ENCODE data around the gene IWS1.

The IWS1 gene

GRCh38 chr2:127479866-127480743, 46.2 kb downstream of the IWS1 start:
- H3K4me3 Mint-ChIP-seq, result no peak overlapping the region
- peaks cover 4% of the 10 kb centered on the region for H3K4me1 Mint-ChIP-seq (ENCODE audit: low read depth)
- H3K36me3 Mint-ChIP-seq (ENCODE audit: low read depth), result peaks cover 52% of the 10 kb centered on the region
- no peak for DNase-seq (ENCODE audit: low spot score)
- H3K27me3 Mint-ChIP-seq (ENCODE audit: low read depth), result no peaks in the 10 kb centered on the region
- no peak overlapping the region for H3K27ac Mint-ChIP-seq
- peaks cover 12% of the 10 kb centered on the region for H3K9me3 Mint-ChIP-seq

GRCh38 chr2:127479219-127479825, 47.0 kb downstream of the IWS1 start:
- no peaks in the 10 kb centered on the region for H3K27me3 Mint-ChIP-seq (ENCODE audit: low read depth)
- peaks cover 47% of the 10 kb centered on the region for H3K36me3 Mint-ChIP-seq (ENCODE audit: low read depth)
- no peak overlapping the region for H3K4me3 Mint-ChIP-seq
- H3K4me1 Mint-ChIP-seq (ENCODE audit: low read depth), result no peaks in the 10 kb centered on the region
- H3K9me3 Mint-ChIP-seq, result peaks cover 14% of the 10 kb centered on the region
- no peak for DNase-seq (ENCODE audit: low spot score)
- no peak overlapping the region for H3K27ac Mint-ChIP-seq

DNA sequence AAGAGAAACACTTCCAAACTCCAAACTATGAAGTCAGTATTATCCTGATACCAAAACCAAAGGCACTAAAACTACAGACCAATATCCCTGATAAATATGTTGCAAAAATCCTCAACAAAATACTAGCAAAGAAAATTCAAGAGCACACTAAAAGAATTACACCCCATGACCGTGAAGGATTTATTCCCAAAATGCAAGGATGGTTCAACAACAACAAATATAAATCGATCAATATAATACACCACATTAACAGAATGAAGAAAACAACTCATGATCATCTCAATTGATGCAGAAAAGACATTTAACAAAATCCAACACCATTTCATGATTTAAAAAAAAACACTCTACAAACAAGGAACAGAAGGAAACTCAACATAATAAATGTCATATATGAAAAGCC, 50.5 kb downstream of the IWS1 start:
- Mint-ChIP-seq H3K9me3 (peaks cover 14% of the 10 kb centered on the region), H3K27ac (no peak overlapping the region), H3K4me3 (no peak overlapping the region), H3K4me1 (ENCODE audit: low read depth) (no peaks in the 10 kb centered on the region), H3K36me3 (ENCODE audit: low read depth) (peaks cover 26% of the 10 kb centered on the region), H3K27me3 (ENCODE audit: low read depth) (no peaks in the 10 kb centered on the region)
- no peak for DNase-seq (ENCODE audit: low spot score)

GRCh38 chr2:127472268-127472667, 54.0 kb downstream of the IWS1 start:
- no peak for DNase-seq (ENCODE audit: low spot score)
- no peaks in the 10 kb centered on the region for H3K4me1 Mint-ChIP-seq (ENCODE audit: low read depth)
- no peaks in the 10 kb centered on the region for H3K27me3 Mint-ChIP-seq (ENCODE audit: low read depth)
- peaks cover 25% of the 10 kb centered on the region for H3K36me3 Mint-ChIP-seq (ENCODE audit: low read depth)
- no peak overlapping the region for H3K4me3 Mint-ChIP-seq
- peaks cover 14% of the 10 kb centered on the region for H3K9me3 Mint-ChIP-seq
- H3K27ac Mint-ChIP-seq, result no peak overlapping the region

- Mint-ChIP-seq H3K4me1 (ENCODE audit: low read depth) (no peaks in the 10 kb centered on the region), H3K4me3 (no peak overlapping the region), H3K9me3 (peaks cover 14% of the 10 kb centered on the region), H3K36me3 (ENCODE audit: low read depth) (peaks cover 26% of the 10 kb centered on the region), H3K27ac (no peak overlapping the region), H3K27me3 (ENCODE audit: low read depth) (no peaks in the 10 kb centered on the region)
- no peak for DNase-seq (ENCODE audit: low spot score)
Observed at GRCh38 chr2:127471286-127471988, 54.9 kb downstream of the IWS1 start.

DNA sequence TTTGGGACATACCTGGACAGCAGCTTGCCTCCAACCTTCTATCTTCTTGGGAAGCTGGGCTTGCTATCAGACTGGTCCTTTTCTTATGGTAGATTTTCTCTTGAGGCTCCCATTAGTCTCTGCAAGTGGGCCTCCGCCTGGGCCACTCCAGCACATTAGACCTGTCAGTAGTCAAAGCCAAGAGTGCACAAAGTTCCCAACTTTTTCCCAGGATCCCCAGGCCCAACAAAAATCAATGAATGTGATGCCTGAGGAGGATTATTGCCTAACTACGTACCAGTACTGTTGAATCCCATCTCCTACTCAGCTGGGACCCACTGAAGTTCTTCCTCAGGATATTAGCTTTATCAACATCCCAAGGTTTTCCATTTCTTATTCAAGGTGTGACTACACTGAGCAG, 56.3 kb downstream of the IWS1 start:
- Mint-ChIP-seq H3K4me3 (no peak overlapping the region), H3K27ac (no peak overlapping the region), H3K4me1 (ENCODE audit: low read depth) (peaks cover 9% of the 10 kb centered on the region), H3K36me3 (ENCODE audit: low read depth) (peaks cover 16% of the 10 kb centered on the region), H3K9me3 (peaks cover under 1% of the 10 kb centered on the region), H3K27me3 (ENCODE audit: low read depth) (no peaks in the 10 kb centered on the region)
- no peak for DNase-seq (ENCODE audit: low spot score)

DNA sequence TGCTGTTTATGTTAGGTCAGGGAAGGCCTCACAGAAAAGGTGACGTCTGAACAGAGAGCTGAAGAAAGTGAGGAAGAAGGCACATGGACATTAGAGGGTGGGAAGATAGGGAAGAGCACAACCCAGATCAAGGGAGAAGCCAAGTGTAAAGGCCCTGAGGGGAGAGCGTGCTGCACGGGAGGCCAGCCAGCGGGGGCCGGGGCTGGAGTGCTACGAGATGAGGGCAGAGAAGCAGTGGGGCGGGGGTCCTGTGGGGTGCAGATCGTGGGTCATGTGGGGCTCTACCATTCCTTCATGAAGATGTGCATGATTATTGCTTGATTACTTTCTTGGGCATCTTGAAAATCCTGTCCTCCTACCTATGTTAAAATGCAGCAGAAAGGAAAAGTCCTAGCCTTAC, 57.2 kb downstream of the IWS1 start:
- Mint-ChIP-seq H3K27ac (no peak overlapping the region), H3K36me3 (ENCODE audit: low read depth) (peaks cover 15% of the 10 kb centered on the region), H3K27me3 (ENCODE audit: low read depth) (no peaks in the 10 kb centered on the region), H3K4me1 (ENCODE audit: low read depth) (peaks cover 11% of the 10 kb centered on the region), H3K9me3 (no peaks in the 10 kb centered on the region), H3K4me3 (no peak overlapping the region)
- DNase-seq (ENCODE audit: low spot score), result no peak

GRCh38 chr2:127465258-127465657, 61.0 kb downstream of the IWS1 start:
- no peak overlapping the region for H3K27ac Mint-ChIP-seq
- H3K27me3 Mint-ChIP-seq (ENCODE audit: low read depth), result no peaks in the 10 kb centered on the region
- H3K4me3 Mint-ChIP-seq, result peak overlapping the region; percentile 45
- peak; percentile 75 for DNase-seq (ENCODE audit: low spot score)
- peaks cover 13% of the 10 kb centered on the region for H3K4me1 Mint-ChIP-seq (ENCODE audit: low read depth)
- H3K9me3 Mint-ChIP-seq, result no peaks in the 10 kb centered on the region
- H3K36me3 Mint-ChIP-seq (ENCODE audit: low read depth), result peaks cover 13% of the 10 kb centered on the region

GRCh38 chr2:127464470-127465257, 61.6 kb downstream of the IWS1 start:
- Mint-ChIP-seq H3K27ac (peak overlapping the region; percentile 27), H3K4me1 (ENCODE audit: low read depth) (peaks cover 13% of the 10 kb centered on the region), H3K4me3 (peak overlapping the region; percentile 45), H3K36me3 (ENCODE audit: low read depth) (peaks cover 13% of the 10 kb centered on the region), H3K27me3 (ENCODE audit: low read depth) (no peaks in the 10 kb centered on the region), H3K9me3 (no peaks in the 10 kb centered on the region)
- peak; percentile 41 for DNase-seq (ENCODE audit: low spot score)

GRCh38 chr2:127463155-127463991, 62.9 kb downstream of the IWS1 start:
- no peaks in the 10 kb centered on the region for H3K27me3 Mint-ChIP-seq (ENCODE audit: low read depth)
- H3K36me3 Mint-ChIP-seq (ENCODE audit: low read depth), result peaks cover 8% of the 10 kb centered on the region
- no peak overlapping the region for H3K4me3 Mint-ChIP-seq
- DNase-seq (ENCODE audit: low spot score), result no peak
- peaks cover 13% of the 10 kb centered on the region for H3K4me1 Mint-ChIP-seq (ENCODE audit: low read depth)
- no peaks in the 10 kb centered on the region for H3K9me3 Mint-ChIP-seq
- no peak overlapping the region for H3K27ac Mint-ChIP-seq

DNA sequence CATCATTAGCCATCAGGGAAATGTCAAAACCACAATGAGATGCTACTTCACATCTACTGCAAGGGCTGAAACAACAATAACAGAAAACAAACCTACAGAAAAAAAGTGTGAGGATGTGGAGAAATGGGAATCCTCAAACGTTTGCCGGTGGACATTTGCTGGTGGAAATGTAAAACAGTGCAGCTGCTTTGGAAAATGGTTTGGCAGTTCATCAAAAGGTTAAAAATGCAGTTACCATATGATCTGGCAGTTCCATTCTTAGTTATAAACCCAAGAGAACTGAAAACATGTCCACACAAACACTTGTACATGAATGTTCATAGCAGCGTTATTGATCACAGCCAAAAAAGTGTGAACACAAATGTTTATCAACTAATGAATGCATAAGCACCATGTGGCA, 63.8 kb downstream of the IWS1 start:
- DNase-seq (ENCODE audit: low spot score), result no peak
- Mint-ChIP-seq H3K4me3 (no peak overlapping the region), H3K27ac (no peak overlapping the region), H3K27me3 (ENCODE audit: low read depth) (no peaks in the 10 kb centered on the region), H3K9me3 (no peaks in the 10 kb centered on the region), H3K4me1 (ENCODE audit: low read depth) (peaks cover 13% of the 10 kb centered on the region), H3K36me3 (ENCODE audit: low read depth) (peaks cover 4% of the 10 kb centered on the region)

DNA sequence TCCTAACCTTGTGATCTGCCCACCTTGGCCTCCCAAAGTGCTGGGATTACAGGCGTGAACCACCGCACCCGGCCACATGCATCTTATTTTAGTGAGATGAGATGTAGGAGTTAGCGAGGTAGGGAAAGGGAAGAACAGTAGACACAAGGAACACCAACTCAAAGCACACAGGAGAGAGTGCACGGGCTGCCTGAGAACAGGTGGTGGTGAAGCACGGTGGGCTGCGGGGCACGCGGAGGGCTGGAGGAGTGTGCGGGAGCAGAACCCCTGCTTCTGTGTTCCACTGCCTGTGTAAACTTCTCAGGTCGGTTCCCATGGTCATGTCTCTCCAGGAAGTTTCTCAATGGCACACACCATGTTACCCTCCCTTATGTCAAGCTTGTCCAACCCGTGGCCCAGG, 69.3 kb downstream of the IWS1 start:
- Mint-ChIP-seq H3K27me3 (ENCODE audit: low read depth) (no peaks in the 10 kb centered on the region), H3K9me3 (no peaks in the 10 kb centered on the region), H3K27ac (no peak overlapping the region), H3K4me1 (ENCODE audit: low read depth) (no peaks in the 10 kb centered on the region), H3K4me3 (no peak overlapping the region), H3K36me3 (ENCODE audit: low read depth) (no peaks in the 10 kb centered on the region)
- no peak for DNase-seq (ENCODE audit: low spot score)
